BLaER1 (cell line): Measurements from ENCODE around the gene ERN1.
"Not testable (repeated sequence)": the region's sequence is repeated elsewhere in the genome, so short reads cannot be mapped to it uniquely, and the experiment has no call there.

Source experiments
- H3K27ac ChIP-seq: shearing (Covaris generic); formaldehyde crosslinking; 2 replicates; pipeline ENCODE4 v1.8.1; 2022
- H3K27me3 ChIP-seq: shearing (Covaris generic); formaldehyde crosslinking; 2 replicates; pipeline ENCODE4 v1.8.1; 2022
- H3K36me3 ChIP-seq: shearing (Covaris generic); formaldehyde crosslinking; 2 replicates; pipeline ENCODE4 v1.8.1; 2022
- H3K4me1 ChIP-seq: shearing (Covaris generic); formaldehyde crosslinking; 2 replicates; pipeline ENCODE4 v1.8.1; 2022
- H3K4me2 ChIP-seq: shearing (Covaris generic); formaldehyde crosslinking; 2 replicates; pipeline ENCODE4 v1.8.1; 2022
- H3K4me3 ChIP-seq: shearing (Covaris generic); formaldehyde crosslinking; 2 replicates; pipeline ENCODE4 v1.8.1; 2022
- H3K9ac ChIP-seq: shearing (Covaris generic); formaldehyde crosslinking; 2 replicates; pipeline ENCODE4 v1.8.1; 2022
- H3K9me3 ChIP-seq: shearing (Covaris generic); formaldehyde crosslinking; 2 replicates; pipeline ENCODE4 v1.8.1; 2022
- H4K20me1 ChIP-seq: shearing (Covaris generic); formaldehyde crosslinking; 2 replicates; pipeline ENCODE4 v1.8.1; 2022
- Cebpa-rat ChIP-seq: shearing (Covaris generic); IDR thresholded peaks from 2 replicates; pipeline ENCODE4 v1.8.1; 2022

ERN1 gene

GRCh38 chr17:64128787-64129514, 993 bp downstream of the ERN1 start:
- Histone ChIP-seq H3K4me3 (peak overlapping the region; percentile 93), H3K27me3 (peaks cover 25% of the 10 kb centered on the region), H3K36me3 (no peaks in the 10 kb centered on the region), H3K9ac (peak overlapping the region; percentile 88), H3K9me3 (0 out of 2 replicates have a peak, but pooled peaks cover 3% of the 10 kb centered on the region), H3K4me2 (peak overlapping the region; percentile 96), H3K27ac (peak overlapping the region; percentile 73; the same call in 1 of the 2 replicates), H3K4me1 (peaks cover 36% of the 10 kb centered on the region), H4K20me1 (peaks cover 46% of the 10 kb centered on the region)
- no peak for TF ChIP-seq Cebpa-rat

- Histone ChIP-seq H3K4me1 (peaks cover 26% of the 10 kb centered on the region), H3K36me3 (no peaks in the 10 kb centered on the region), H3K27ac (no peak overlapping the region), H3K4me2 (no peak overlapping the region), H4K20me1 (peaks cover 46% of the 10 kb centered on the region), H3K4me3 (no peak overlapping the region), H3K9me3 (0 out of 2 replicates have a peak, but pooled peaks cover 3% of the 10 kb centered on the region), H3K9ac (no peak overlapping the region), H3K27me3 (peaks cover 25% of the 10 kb centered on the region)
- TF ChIP-seq Cebpa-rat, result no peak
Measured at GRCh38 chr17:64126918-64127317, 3.0 kb downstream of the ERN1 start.

- Histone ChIP-seq H3K27me3 (peaks cover 25% of the 10 kb centered on the region), H3K9ac (no peak overlapping the region), H3K27ac (no peak overlapping the region), H3K4me2 (no peak overlapping the region), H3K9me3 (0 out of 2 replicates have a peak, but pooled peaks cover 3% of the 10 kb centered on the region), H4K20me1 (peaks cover 46% of the 10 kb centered on the region), H3K4me1 (peaks cover 23% of the 10 kb centered on the region), H3K4me3 (no peak overlapping the region), H3K36me3 (no peaks in the 10 kb centered on the region)
- no peak for TF ChIP-seq Cebpa-rat
Measured at GRCh38 chr17:64125937-64126336, 4.0 kb downstream of the ERN1 start.

- Histone ChIP-seq H3K36me3 (no peaks in the 10 kb centered on the region), H4K20me1 (peaks cover 45% of the 10 kb centered on the region), H3K27me3 (peaks cover 22% of the 10 kb centered on the region), H3K9ac (no peak overlapping the region), H3K27ac (no peak overlapping the region), H3K4me3 (no peak overlapping the region), H3K4me2 (no peak overlapping the region), H3K4me1 (peaks cover 27% of the 10 kb centered on the region), H3K9me3 (0 out of 2 replicates have a peak, but pooled peaks cover 3% of the 10 kb centered on the region)
- no peak for TF ChIP-seq Cebpa-rat
Measured at GRCh38 chr17:64124609-64125008, 5.3 kb downstream of the ERN1 start.

GRCh38 chr17:64123114-64123513, 6.8 kb downstream of the ERN1 start:
- H3K4me2 ChIP-seq, result no peak overlapping the region
- peaks cover 24% of the 10 kb centered on the region for H3K4me1 ChIP-seq
- peaks cover 7% of the 10 kb centered on the region; the same call in 1 of the 2 replicates for H3K27me3 ChIP-seq
- no peak overlapping the region for H3K27ac ChIP-seq
- H3K36me3 ChIP-seq, result no peaks in the 10 kb centered on the region
- H3K9me3 ChIP-seq, result 0 out of 2 replicates have a peak, but pooled peaks cover 3% of the 10 kb centered on the region
- no peak for TF ChIP-seq Cebpa-rat
- no peak overlapping the region for H3K4me3 ChIP-seq
- H3K9ac ChIP-seq, result no peak overlapping the region
- H4K20me1 ChIP-seq, result peaks cover 30% of the 10 kb centered on the region

GRCh38 chr17:64120972-64121786, 8.8 kb downstream of the ERN1 start:
- peaks cover 10% of the 10 kb centered on the region for H4K20me1 ChIP-seq

GRCh38 chr17:64120159-64120810, 9.7 kb downstream of the ERN1 start:
- peak overlapping the region; percentile 62 for H3K4me2 ChIP-seq
- no peak overlapping the region for H3K4me3 ChIP-seq

More at GRCh38 chr17:64120972-64121786, 8.8 kb downstream of the ERN1 start:
- peak overlapping the region; percentile 34; the same call in 1 of the 2 replicates for H3K27ac ChIP-seq
- not testable (repeated sequence) for H3K9me3 ChIP-seq, H3K36me3 ChIP-seq, H3K4me3 ChIP-seq, H3K27me3 ChIP-seq, H3K9ac ChIP-seq
- H3K4me2 ChIP-seq, result peak overlapping the region; percentile 62
- H3K4me1 ChIP-seq, result peaks cover 26% of the 10 kb centered on the region

GRCh38 chr17:64117981-64118979, 11.7 kb downstream of the ERN1 start:
- no peak overlapping the region for H3K27ac ChIP-seq

More at GRCh38 chr17:64120159-64120810, 9.7 kb downstream of the ERN1 start:
- Histone ChIP-seq H4K20me1 (peaks cover 1% of the 10 kb centered on the region; the same call in 1 of the 2 replicates), H3K9ac (no peak overlapping the region), H3K27me3 (no peaks in the 10 kb centered on the region), H3K4me1 (peaks cover 26% of the 10 kb centered on the region), H3K9me3 (0 out of 2 replicates have a peak, but pooled peaks cover 3% of the 10 kb centered on the region), H3K27ac (no peak overlapping the region), H3K36me3 (no peaks in the 10 kb centered on the region)
- TF ChIP-seq Cebpa-rat, result no peak

More at GRCh38 chr17:64117981-64118979, 11.7 kb downstream of the ERN1 start:
- Histone ChIP-seq H3K4me1 (peaks cover 26% of the 10 kb centered on the region), H3K36me3 (no peaks in the 10 kb centered on the region), H3K27me3 (no peaks in the 10 kb centered on the region), H3K9ac (no peak overlapping the region), H4K20me1 (no peaks in the 10 kb centered on the region), H3K9me3 (no peaks in the 10 kb centered on the region), H3K4me2 (no peak overlapping the region), H3K4me3 (no peak overlapping the region)
- no peak for TF ChIP-seq Cebpa-rat
